ENCODE data around the gene TMEM51. TPM values are rescaled to one million over a fixed set of nuclear protein-coding genes. Genes with fewer than 3 reads are reported as not detected.

The TMEM51 gene
- total RNA-seq, 1 experiment from 2014 or later, result 1.7 TPM

DNA sequence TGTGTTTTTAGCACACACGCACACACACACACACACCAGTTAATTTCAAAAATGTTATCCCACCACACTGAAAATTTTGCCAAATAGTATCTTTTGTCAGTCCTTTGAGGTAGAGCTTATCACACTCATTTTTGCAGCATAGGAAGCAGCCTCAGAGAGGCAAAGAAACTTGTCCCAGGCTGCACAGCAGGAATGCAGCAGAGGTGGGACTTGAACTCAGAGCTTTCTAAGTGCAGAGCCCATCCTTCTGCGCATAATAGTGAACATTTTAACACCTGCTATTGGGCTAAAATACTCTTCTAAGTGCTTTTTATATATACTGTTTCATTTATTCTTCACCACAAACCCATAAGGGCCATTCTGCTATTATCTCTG, 108.4 kb downstream of the TMEM51 start:
- no TSS peak for BruUV-seq (replicated peaks)
- intact Hi-C loops (cut with micrococcal nuclease; ENCODE audit: unreplicated experiment), result no loop called here
- CTCF ChIA-PET, result no interaction called here
- Histone ChIP-seq H3K9me3 (ENCODE audit: low read depth, low read length, poor library complexity, severe bottlenecking) (no peaks in the 10 kb centered on the region), H3K27me3 (replicated peaks; ENCODE audit: insufficient read depth, low read depth, low read length, poor library complexity) (no peaks in the 10 kb centered on the region), H3K4me3 (ENCODE audit: low read depth, low read length, poor library complexity, severe bottlenecking) (no peak overlapping the region), H3K4me1 (ENCODE audit: insufficient read depth, low read length, poor library complexity, severe bottlenecking) (no peaks in the 10 kb centered on the region), H3K27ac (ENCODE audit: low read depth, low read length, poor library complexity, severe bottlenecking) (no peak overlapping the region), H3K36me3 (ENCODE audit: insufficient read depth, low read length, poor library complexity, severe bottlenecking) (no peaks in the 10 kb centered on the region)
- POLR2A ChIA-PET (ENCODE audit: low non-redundant PET), result no interaction called here
- no peak for DNase-seq (ENCODE audit: low spot score)
- no peak for TF ChIP-seq EZH2 (IDR thresholded peaks at IDR 0.05; ENCODE audit: borderline replicate concordance, low read depth, low read length, poor library complexity, severe bottlenecking)
- TF ChIP-seq, protein P1, sequence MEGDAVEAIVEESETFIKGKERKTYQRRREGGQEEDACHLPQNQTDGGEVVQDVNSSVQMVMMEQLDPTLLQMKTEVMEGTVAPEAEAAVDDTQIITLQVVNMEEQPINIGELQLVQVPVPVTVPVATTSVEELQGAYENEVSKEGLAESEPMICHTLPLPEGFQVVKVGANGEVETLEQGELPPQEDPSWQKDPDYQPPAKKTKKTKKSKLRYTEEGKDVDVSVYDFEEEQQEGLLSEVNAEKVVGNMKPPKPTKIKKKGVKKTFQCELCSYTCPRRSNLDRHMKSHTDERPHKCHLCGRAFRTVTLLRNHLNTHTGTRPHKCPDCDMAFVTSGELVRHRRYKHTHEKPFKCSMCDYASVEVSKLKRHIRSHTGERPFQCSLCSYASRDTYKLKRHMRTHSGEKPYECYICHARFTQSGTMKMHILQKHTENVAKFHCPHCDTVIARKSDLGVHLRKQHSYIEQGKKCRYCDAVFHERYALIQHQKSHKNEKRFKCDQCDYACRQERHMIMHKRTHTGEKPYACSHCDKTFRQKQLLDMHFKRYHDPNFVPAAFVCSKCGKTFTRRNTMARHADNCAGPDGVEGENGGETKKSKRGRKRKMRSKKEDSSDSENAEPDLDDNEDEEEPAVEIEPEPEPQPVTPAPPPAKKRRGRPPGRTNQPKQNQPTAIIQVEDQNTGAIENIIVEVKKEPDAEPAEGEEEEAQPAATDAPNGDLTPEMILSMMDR (conservative IDR thresholded peaks at IDR 0.05; ENCODE audit: low read depth, low read length), result no peak

DNA sequence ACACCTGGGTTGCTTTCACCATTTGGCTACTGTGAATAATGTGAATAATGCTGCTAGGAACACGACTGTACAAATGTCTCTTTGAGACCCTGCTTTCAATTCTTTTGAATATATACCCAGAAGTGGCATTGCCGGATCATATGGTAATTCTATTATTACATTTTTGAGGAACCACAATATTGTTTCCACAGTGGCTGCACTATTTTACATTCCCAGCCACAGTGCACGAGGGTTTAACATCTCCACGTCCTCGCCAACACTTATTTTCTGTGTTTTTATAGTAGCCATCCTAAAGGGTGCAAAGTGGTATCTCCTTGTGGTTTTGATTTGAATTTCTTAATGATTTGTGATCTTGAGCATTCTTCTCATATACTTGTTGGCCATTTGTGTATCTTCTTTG, 109.2 kb downstream of the TMEM51 start:
- BruUV-seq (replicated peaks), result no TSS peak
- H3K4me3 ChIP-seq (ENCODE audit: low read depth, low read length, poor library complexity, severe bottlenecking), result no peak overlapping the region
- H3K9me3 ChIP-seq (ENCODE audit: low read depth, low read length, poor library complexity, severe bottlenecking), result no peaks in the 10 kb centered on the region
- no peak for TF ChIP-seq EZH2 (IDR thresholded peaks at IDR 0.05; ENCODE audit: borderline replicate concordance, low read depth, low read length, poor library complexity, severe bottlenecking)
- TF ChIP-seq, protein P1 (conservative IDR thresholded peaks at IDR 0.05; ENCODE audit: low read depth, low read length), result no peak
- H3K4me1 ChIP-seq (ENCODE audit: insufficient read depth, low read length, poor library complexity, severe bottlenecking), result no peaks in the 10 kb centered on the region
- intact Hi-C loops (cut with micrococcal nuclease; ENCODE audit: unreplicated experiment), result no loop called here
- POLR2A ChIA-PET (ENCODE audit: low non-redundant PET), result interaction anchor here (0.7 kb wide), 1 partner anchor 53 kb away, joined by 17 read pairs; no protein-coding TSS in a partner anchor
- H3K27ac ChIP-seq (ENCODE audit: low read depth, low read length, poor library complexity, severe bottlenecking), result no peak overlapping the region
- DNase-seq (ENCODE audit: low spot score), result no peak
- CTCF ChIA-PET, result no interaction called here
- H3K36me3 ChIP-seq (ENCODE audit: insufficient read depth, low read length, poor library complexity, severe bottlenecking), result no peaks in the 10 kb centered on the region
- no peaks in the 10 kb centered on the region for H3K27me3 ChIP-seq (replicated peaks; ENCODE audit: insufficient read depth, low read depth, low read length, poor library complexity)

DNA sequence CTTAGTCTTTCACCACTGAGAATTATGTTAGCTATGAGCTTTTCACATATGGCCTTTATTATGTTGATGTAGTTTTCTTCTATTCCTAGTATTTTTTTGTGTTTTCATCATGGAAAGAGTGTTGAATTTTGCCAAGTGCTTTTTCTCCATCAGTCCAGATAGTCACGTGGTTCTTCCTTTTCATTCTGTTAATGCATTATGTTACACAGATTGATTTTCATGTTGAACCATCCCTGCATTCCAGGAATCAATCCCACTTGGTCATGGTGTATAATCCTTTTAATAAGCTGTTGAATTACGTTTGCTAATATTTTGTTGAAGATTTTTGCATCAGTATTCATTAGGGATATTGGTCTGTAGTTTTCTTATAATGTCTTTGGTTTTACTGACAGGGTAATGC, 111.2 kb downstream of the TMEM51 start:
- ChIA-PET POLR2A (ENCODE audit: low non-redundant PET) (no interaction called here), CTCF (no interaction called here)
- no peaks in the 10 kb centered on the region for H3K9me3 ChIP-seq (ENCODE audit: low read depth, low read length, poor library complexity, severe bottlenecking)
- TF ChIP-seq, protein P1 (conservative IDR thresholded peaks at IDR 0.05; ENCODE audit: low read depth, low read length), result no peak
- H3K27me3 ChIP-seq (replicated peaks; ENCODE audit: insufficient read depth, low read depth, low read length, poor library complexity), result no peaks in the 10 kb centered on the region
- no TSS peak for BruUV-seq (replicated peaks)
- no peak overlapping the region for H3K27ac ChIP-seq (ENCODE audit: low read depth, low read length, poor library complexity, severe bottlenecking)
- no peak overlapping the region for H3K4me3 ChIP-seq (ENCODE audit: low read depth, low read length, poor library complexity, severe bottlenecking)
- H3K4me1 ChIP-seq (ENCODE audit: insufficient read depth, low read length, poor library complexity, severe bottlenecking), result no peaks in the 10 kb centered on the region
- no peaks in the 10 kb centered on the region for H3K36me3 ChIP-seq (ENCODE audit: insufficient read depth, low read length, poor library complexity, severe bottlenecking)
- intact Hi-C loops (cut with micrococcal nuclease; ENCODE audit: unreplicated experiment), result no loop called here
- no peak for DNase-seq (ENCODE audit: low spot score)

Other genes starting within 250 kb of the TMEM51 start
- gene FHAD1, start 93.5 kb downstream of the TMEM51 start, total RNA-seq (2021), result 2.0 and 2.7 TPM in 2 replicates